IMR-90 (cell line): ENCODE data around the gene SPACA6. TPM values are rescaled to one million over a fixed set of nuclear protein-coding genes. Genes with fewer than 3 reads are reported as not detected.

ENCODE experiments used
- ATAC-seq: fragments of 200-7000 bp; cut with Tn5 transposase; 2 replicates; pipeline ENCODE4 v1.9.1; 2020; ENCODE audit warnings: low read depth, mild to moderate bottlenecking, moderate library complexity
- BruUV-seq: library from RNA; stranded (reverse); fragments of 400-500 nt; replicated peaks from 2 replicates; lab custom pipeline; 2021; lab: Mats Ljungman, UMichigan
- CTCF ChIA-PET: fragments of 300-600 bp; formaldehyde crosslinking; extraction: SDS; loops from one replicate; lab custom pipeline; 2021; ENCODE audit warnings: antibody characterized with exemption; lab: Yijun Ruan, JAX
- POLR2A ChIA-PET: fragments of 300-600 bp; sonication (Branson Sonifier 250); formaldehyde crosslinking; loops from one replicate; lab custom pipeline; 2022; ENCODE audit warnings: antibody characterized with exemption; ENCODE audit not compliant: unreplicated experiment; lab: Charles Lee
- DNase-seq: peaks from one replicate; pipeline ENCODE4 v3.0.0; 2013
- H2AFZ ChIP-seq: replicated peaks from 2 replicates; pipeline ENCODE3; 2013; ENCODE audit warnings: low read length, mild to moderate bottlenecking; ENCODE audit not compliant: poor library complexity
- H2AK5ac ChIP-seq: 2 replicates; pipeline ENCODE4 v1.6.1; 2013; ENCODE audit warnings: low read depth, low read length, inconsistent platforms
- H2AK9ac ChIP-seq: replicated peaks from 2 replicates; pipeline ENCODE3; 2013; ENCODE audit warnings: mild to moderate bottlenecking, low read depth, low read length, moderate library complexity; ENCODE audit not compliant: poor library complexity
- H2BK120ac ChIP-seq: 2 replicates; pipeline ENCODE4 v1.6.1; 2013; ENCODE audit warnings: low read depth, low read length, inconsistent platforms
- H2BK15ac ChIP-seq: 3 replicates; pipeline ENCODE4 v1.6.1; 2013; ENCODE audit warnings: low read depth, low read length, inconsistent platforms
- H2BK20ac ChIP-seq: 2 replicates; pipeline ENCODE4 v1.6.1; 2013; ENCODE audit warnings: low read depth, mild to moderate bottlenecking, inconsistent platforms, low read length, moderate library complexity
- H2BK5ac ChIP-seq: 2 replicates; pipeline ENCODE4 v1.6.1; 2013; ENCODE audit warnings: mild to moderate bottlenecking, low read depth, low read length, inconsistent platforms; ENCODE audit not compliant: poor library complexity, severe bottlenecking
- H3K14ac ChIP-seq: replicated peaks from 2 replicates; pipeline ENCODE4 v1.6.1; 2013; ENCODE audit warnings: low read depth, low read length, inconsistent platforms
- H3K18ac ChIP-seq: 2 replicates; pipeline ENCODE4 v1.6.1; 2013; ENCODE audit warnings: low read depth, low read length, control low read depth
- H3K23ac ChIP-seq: 2 replicates; pipeline ENCODE4 v1.6.1; 2013; ENCODE audit warnings: low read depth, low read length, inconsistent platforms
- H3K27ac ChIP-seq: 2 replicates; pipeline ENCODE4 v1.5.1; 2013; ENCODE audit warnings: mild to moderate bottlenecking, control low read depth, low read length; ENCODE audit not compliant: insufficient read depth
- H3K27me3 ChIP-seq: 2 replicates; pipeline ENCODE4 v1.6.1; 2013; ENCODE audit warnings: low read length; ENCODE audit not compliant: control insufficient read depth, insufficient read depth
- H3K36me3 ChIP-seq: 2 replicates; pipeline ENCODE4 v1.6.1; 2013; ENCODE audit warnings: low read length, mixed read lengths; ENCODE audit not compliant: control insufficient read depth, insufficient read depth
- H3K4ac ChIP-seq: 2 replicates; pipeline ENCODE4 v1.6.1; 2013; ENCODE audit warnings: low read depth, low read length, inconsistent platforms
- H3K4me1 ChIP-seq: 2 replicates; pipeline ENCODE4 v1.6.1; 2013; ENCODE audit warnings: low read length, mixed read lengths; ENCODE audit not compliant: control insufficient read depth, insufficient read depth
- H3K4me2 ChIP-seq: 2 replicates; pipeline ENCODE4 v1.6.1; 2013; ENCODE audit warnings: low read depth, mild to moderate bottlenecking, control low read depth, low read length, moderate library complexity
- H3K4me3 ChIP-seq: 2 replicates; pipeline ENCODE4 v1.5.1; 2013; ENCODE audit warnings: low read depth, mild to moderate bottlenecking, control low read depth, low read length, moderate library complexity; ENCODE audit not compliant: insufficient read depth
- H3K56ac ChIP-seq: 2 replicates; pipeline ENCODE4 v1.6.1; 2013; ENCODE audit warnings: low read length, inconsistent platforms; ENCODE audit not compliant: insufficient read depth; ENCODE audit errors: extremely low read depth
- H3K79me1 ChIP-seq, 2 experiments: 2 replicates each; pipeline ENCODE4 v1.6.1; 2013; ENCODE audit warnings: low read length in 2 of 2, inconsistent platforms in 1 of 2, low read depth in 1 of 2
- H3K9ac ChIP-seq: 2 replicates; pipeline ENCODE4 v1.6.1; 2013; ENCODE audit warnings: low read depth, low read length, control low read depth
- H3K9me1 ChIP-seq: 2 replicates; pipeline ENCODE4 v1.6.1; 2013; ENCODE audit warnings: low read length, inconsistent platforms; ENCODE audit not compliant: insufficient read depth
- H3K9me3 ChIP-seq: 2 replicates; pipeline ENCODE4 v1.6.1; 2013; ENCODE audit warnings: low read length; ENCODE audit not compliant: control insufficient read depth, insufficient read depth
- H4K20me1 ChIP-seq: 2 replicates; pipeline ENCODE4 v1.6.1; 2013; ENCODE audit warnings: low read length, inconsistent platforms; ENCODE audit not compliant: insufficient read depth
- H4K5ac ChIP-seq: 2 replicates; pipeline ENCODE4 v1.6.1; 2013; ENCODE audit warnings: mild to moderate bottlenecking, low read depth, low read length, control low read depth
- H4K8ac ChIP-seq, 2 experiments: 2 replicates each; pipeline ENCODE4 v1.6.1; 2013; ENCODE audit warnings: low read depth in 2 of 2, low read length in 2 of 2, control low read depth in 1 of 2, inconsistent platforms in 1 of 2
- H4K91ac ChIP-seq: 2 replicates; pipeline ENCODE4 v1.6.1; 2013; ENCODE audit warnings: low read depth, low read length, inconsistent platforms; ENCODE audit not compliant: insufficient read depth
- BHLHE40 ChIP-seq: fragments of 150-350 bp; IDR thresholded peaks from 2 replicates; pipeline ENCODE4 v1.6.1; 2016; ENCODE audit warnings: mild to moderate bottlenecking, low read depth, low read length
- CEBPB ChIP-seq: IDR thresholded peaks from 2 replicates; pipeline ENCODE4 v1.6.1; 2012; ENCODE audit warnings: low read depth, low read length, improper control_type of control experiment
- CTCF ChIP-seq: conservative IDR thresholded peaks from 2 replicates; pipeline ENCODE4 v1.5.1; 2012; ENCODE audit warnings: mild to moderate bottlenecking, low read depth, low read length, improper control_type of control experiment
- ELK1 ChIP-seq: fragments of 150-350 bp; IDR thresholded peaks from 2 replicates; pipeline ENCODE4 v1.6.1; 2016; ENCODE audit warnings: low read depth, mild to moderate bottlenecking, low read length, moderate library complexity, borderline replicate concordance
- MXI1 ChIP-seq: IDR thresholded peaks from 2 replicates; pipeline ENCODE4 v1.6.1; 2012; ENCODE audit warnings: low read depth, mild to moderate bottlenecking, low read length, moderate library complexity, borderline replicate concordance
- NFE2L2 ChIP-seq: fragments of 150-350 bp; IDR thresholded peaks from 2 replicates; pipeline ENCODE4 v1.6.1; 2016; ENCODE audit warnings: low read depth, mild to moderate bottlenecking, low read length
- POLR2A ChIP-seq: IDR thresholded peaks from 2 replicates; pipeline ENCODE4 v1.6.1; 2012; ENCODE audit warnings: mild to moderate bottlenecking, low read depth, low read length
- RAD21 ChIP-seq: IDR thresholded peaks from 2 replicates; pipeline ENCODE4 v1.6.1; 2012; ENCODE audit warnings: low read length, improper control_type of control experiment
- RCOR1 ChIP-seq: IDR thresholded peaks from 2 replicates; pipeline ENCODE4 v1.6.1; 2012; ENCODE audit warnings: mild to moderate bottlenecking, low read length, improper control_type of control experiment; ENCODE audit not compliant: insufficient replicate concordance
- SMC3 ChIP-seq: fragments of 150-350 bp; IDR thresholded peaks from 2 replicates; pipeline ENCODE4 v1.6.1; 2016; ENCODE audit warnings: low read depth, mild to moderate bottlenecking, antibody characterized with exemption, low read length, moderate library complexity
- WGBS, 2 experiments: methylation state at CpG; one replicate each; pipeline versions ENCODE4 v1.1.5 to v1.1.7; 2013; ENCODE audit warnings: missing lambda C conversion rate in 2 of 2; ENCODE audit not compliant: insufficient read length in 1 of 2; ENCODE audit errors: extremely low coverage in 2 of 2; 5-methylcytosine and 5-hydroxymethylcytosine counted together
- dilution Hi-C: fragments of 300-500 bp; cut with HindIII; formaldehyde crosslinking; loops from one replicate; pipeline ENCODE4 v1.14.3; 2018; ENCODE audit warnings: low sequenced_read_pairs; ENCODE audit not compliant: unreplicated experiment
- in situ Hi-C: fragments of 300-500 bp; cut with MboI; formaldehyde crosslinking; loops from 3 replicates; pipeline ENCODE4 v1.14.3; 2019; ENCODE audit warnings: low sequenced_read_pairs, inconsistent platforms, mixed read lengths
- intact Hi-C: fragments of 100-400 bp; cut with micrococcal nuclease; formaldehyde crosslinking; loops from 2 replicates; pipeline ENCODE4 v1.10.0; 2022
- polyA plus RNA-seq, 3 experiments: library from polyadenylated mRNA; depleted of rRNA; stranded (reverse); fragments of >200 nt; gene quantifications; 2 replicates each; pipeline ENCODE4 v1.2.3, GENCODE V29; 2012; ENCODE audit warnings: low replicate concordance in 1 of 3
- total RNA-seq: library from RNA; depleted of rRNA; stranded (reverse); fragments of >200 nt; gene quantifications from 2 replicates; pipeline ENCODE4 v1.2.3, GENCODE V29; 2012

Gene SPACA6
- total and polyA plus RNA-seq, 2 of the 4 experiments (the other 2 are of a cell fraction), result 1.3 to 13.6 TPM

GRCh38 chr19:51751655-51752054, 58.5 kb downstream of the SPACA6 start, which contains the start of gene FPR1:
TSS of gene FPR1 (minus strand) at chr19:51751878. CDS start at chr19:51746994, 4,884 bp downstream.
- Histone ChIP-seq H3K4ac (no peak within 1 kb of the TSS), H4K91ac (no peak within 1 kb of the TSS), H2AK9ac (no peak within 1 kb of the TSS), H2BK120ac (no peak within 1 kb of the TSS), H3K23ac (no peak within 1 kb of the TSS), H3K27ac (no peak within 1 kb of the TSS), H2BK20ac (no peak within 1 kb of the TSS), H3K9me1 (no peaks in the 10 kb centered on the region), H3K79me1 (no peaks in the 10 kb centered on the region), H3K4me3 (no peak within 1 kb of the TSS), H3K4me2 (no peak within 1 kb of the TSS), H2BK5ac (no peak within 1 kb of the TSS), H4K5ac (no peak within 1 kb of the TSS), H3K9ac (no peak within 1 kb of the TSS), H4K20me1 (no peaks in the 10 kb centered on the region), H3K9me3 (peaks cover 6% of the 10 kb centered on the region), H2AK5ac (no peak within 1 kb of the TSS), H3K27me3 (no peaks in the 10 kb centered on the region), H3K56ac (no peak within 1 kb of the TSS), H3K14ac (no peak within 1 kb of the TSS), H3K36me3 (no peaks in the 10 kb centered on the region), H3K18ac (no peak within 1 kb of the TSS), H4K8ac (no peak within 1 kb of the TSS), H2BK15ac (no peak within 1 kb of the TSS), H3K4me1 (no peaks in the 10 kb centered on the region), H2AFZ (no peak within 1 kb of the TSS)
- no peak for TF ChIP-seq POLR2A
- TF ChIP-seq NFE2L2, result no peak
- TF ChIP-seq BHLHE40, result no peak
- no peak for TF ChIP-seq SMC3
- no peak for TF ChIP-seq ELK1
- TF ChIP-seq CEBPB, result no peak
- no peak for TF ChIP-seq MXI1
- TF ChIP-seq RCOR1, result no peak
- no peak for TF ChIP-seq CTCF
- no peak for TF ChIP-seq RAD21
- no CpG with 5 or more reads among the region's 2 CpGs for WGBS, 2 experiments
- no TSS peak for BruUV-seq
- ATAC-seq, result no peak
- in situ Hi-C loops, result no loop called here
- POLR2A ChIA-PET, result no interaction called here
- intact Hi-C loops, result no loop called here
- CTCF ChIA-PET, result no interaction called here
- dilution Hi-C loops, result no loop called here
- no peak for DNase-seq
